HCT116 (cell line): Measurements from ENCODE around the gene TLL2.

ENCODE experiments used
- CTCF ChIP-seq, 3 experiments: fragments of 200-600 bp in 1 of 3; sonication (generic) in 1 of 3; IDR thresholded peaks in 2 of 3; conservative IDR thresholded peaks in 1 of 3; 2 replicates each; pipeline ENCODE4 v1.5.1; 2012 to 2017; ENCODE audit warnings: low read depth in 2 of 3, low read length in 2 of 3, antibody characterized with exemption in 1 of 3, borderline replicate concordance in 1 of 3, control low read depth in 1 of 3, mild to moderate bottlenecking in 1 of 3, mixed read lengths in 1 of 3, mixed run types in 1 of 3, moderate library complexity in 1 of 3; ENCODE audit not compliant: insufficient read depth in 1 of 3
- POLR2A ChIP-seq: IDR thresholded peaks from 2 replicates; pipeline ENCODE4 v1.7.0; 2011; ENCODE audit warnings: borderline replicate concordance; ENCODE audit not compliant: insufficient read depth, insufficient read length; ENCODE audit errors: extremely low read depth
- REST ChIP-seq: IDR thresholded peaks from 2 replicates; pipeline ENCODE4 v1.6.1; 2012; ENCODE audit warnings: low read depth
- SP1 ChIP-seq: IDR thresholded peaks from 2 replicates; pipeline ENCODE4 v1.6.1; 2012; ENCODE audit warnings: low read depth
- ZNF274 ChIP-seq: fragments of 200-500 bp; sonication (Bioruptor generic); IDR thresholded peaks from 2 replicates; pipeline ENCODE4 v1.6.1; 2014; ENCODE audit warnings: mild to moderate bottlenecking, low read depth, low read length, inconsistent platforms

- TF ChIP-seq REST = no peak
- no peak for TF ChIP-seq CTCF (IDR thresholded peaks at IDR 0.05 in 2 of 3, conservative IDR thresholded peaks at IDR 0.05 in 1 of 3; ENCODE audit: borderline replicate concordance in 1 of 3, insufficient read depth in 1 of 3, low read depth in 2 of 3, low read length in 2 of 3)
- no peak for TF ChIP-seq ZNF274
- TF ChIP-seq SP1 = no peak
- TF ChIP-seq POLR2A = no peak
These were observed 97.7 kb downstream of the TLL2 start for GRCh38 chr10:96415891-96416554.
